ENCODE results near the gene VPS39.

DNA sequence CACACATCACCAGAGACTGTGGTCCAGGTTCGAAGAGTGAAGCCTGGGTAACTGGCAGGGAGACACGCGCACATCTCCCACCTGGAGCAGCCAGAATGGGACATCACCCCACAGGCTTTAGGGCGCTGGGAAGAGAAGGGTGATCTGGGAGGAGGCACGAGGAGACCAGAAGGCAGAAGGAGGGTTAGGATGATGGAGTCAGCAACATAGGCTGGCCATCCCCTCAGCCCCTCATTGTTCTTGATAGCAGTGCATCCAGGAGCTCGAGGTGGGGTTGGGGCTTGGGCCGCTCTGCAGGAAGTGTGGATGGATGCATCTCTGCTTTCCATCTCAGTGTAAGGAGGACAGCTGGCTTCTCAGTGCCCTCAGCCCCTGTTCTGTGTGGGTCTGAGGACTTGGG lies 66.9 kb downstream of the VPS39 start:
- TF ChIP-seq, protein P1, sequence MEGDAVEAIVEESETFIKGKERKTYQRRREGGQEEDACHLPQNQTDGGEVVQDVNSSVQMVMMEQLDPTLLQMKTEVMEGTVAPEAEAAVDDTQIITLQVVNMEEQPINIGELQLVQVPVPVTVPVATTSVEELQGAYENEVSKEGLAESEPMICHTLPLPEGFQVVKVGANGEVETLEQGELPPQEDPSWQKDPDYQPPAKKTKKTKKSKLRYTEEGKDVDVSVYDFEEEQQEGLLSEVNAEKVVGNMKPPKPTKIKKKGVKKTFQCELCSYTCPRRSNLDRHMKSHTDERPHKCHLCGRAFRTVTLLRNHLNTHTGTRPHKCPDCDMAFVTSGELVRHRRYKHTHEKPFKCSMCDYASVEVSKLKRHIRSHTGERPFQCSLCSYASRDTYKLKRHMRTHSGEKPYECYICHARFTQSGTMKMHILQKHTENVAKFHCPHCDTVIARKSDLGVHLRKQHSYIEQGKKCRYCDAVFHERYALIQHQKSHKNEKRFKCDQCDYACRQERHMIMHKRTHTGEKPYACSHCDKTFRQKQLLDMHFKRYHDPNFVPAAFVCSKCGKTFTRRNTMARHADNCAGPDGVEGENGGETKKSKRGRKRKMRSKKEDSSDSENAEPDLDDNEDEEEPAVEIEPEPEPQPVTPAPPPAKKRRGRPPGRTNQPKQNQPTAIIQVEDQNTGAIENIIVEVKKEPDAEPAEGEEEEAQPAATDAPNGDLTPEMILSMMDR (IDR thresholded peaks at IDR 0.05) = no peak
- TF ChIP-seq POLR2A (IDR thresholded peaks at IDR 0.05) = no peak

All from uterus (tissue), 2 donors.